Raji (cell line): ENCODE results near the gene PLA2R1.

Experiments used
- POLR2A ChIP-seq: IDR thresholded peaks from 2 replicates; pipeline ENCODE4 v1.6.1; 2011; ENCODE audit warnings: low read depth, low read length, control low read depth; ENCODE audit not compliant: insufficient read depth

Gene PLA2R1

GRCh38 chr2:160051371-160051800 lies 11.0 kb downstream of the PLA2R1 start:
- TF ChIP-seq POLR2A: no peak

GRCh38 chr2:160050147-160050546 lies 12.3 kb downstream of the PLA2R1 start:
- TF ChIP-seq POLR2A: no peak

- TF ChIP-seq POLR2A: no peak
Measured at GRCh38 chr2:160045703-160046210, 16.7 kb downstream of the PLA2R1 start.

- no peak for TF ChIP-seq POLR2A
Measured at GRCh38 chr2:160044728-160045127, 17.7 kb downstream of the PLA2R1 start.

GRCh38 chr2:160043265-160043664 lies 19.1 kb downstream of the PLA2R1 start:
- TF ChIP-seq POLR2A: no peak

GRCh38 chr2:160042054-160042453 lies 20.4 kb downstream of the PLA2R1 start:
- no peak for TF ChIP-seq POLR2A

GRCh38 chr2:160041091-160041490 lies 21.3 kb downstream of the PLA2R1 start:
- TF ChIP-seq POLR2A: no peak

GRCh38 chr2:160039166-160039903 lies 23.1 kb downstream of the PLA2R1 start:
- no peak for TF ChIP-seq POLR2A

GRCh38 chr2:160036736-160037135 lies 25.7 kb downstream of the PLA2R1 start:
- no peak for TF ChIP-seq POLR2A

- no peak for TF ChIP-seq POLR2A
Measured at GRCh38 chr2:160035125-160035524, 27.3 kb downstream of the PLA2R1 start.

- TF ChIP-seq POLR2A: no peak
Measured at GRCh38 chr2:160034396-160034795, 28.0 kb downstream of the PLA2R1 start.

GRCh38 chr2:160033732-160034392 lies 28.6 kb downstream of the PLA2R1 start:
- no peak for TF ChIP-seq POLR2A

GRCh38 chr2:160029270-160029628 lies 33.2 kb downstream of the PLA2R1 start:
- no peak for TF ChIP-seq POLR2A

GRCh38 chr2:160028431-160029269 lies 33.8 kb downstream of the PLA2R1 start:
- no peak for TF ChIP-seq POLR2A

GRCh38 chr2:160022162-160022561 lies 40.3 kb downstream of the PLA2R1 start:
- no peak for TF ChIP-seq POLR2A
